Breast epithelium (tissue), 4 donors: ENCODE results near the gene TRMU. TPM values are rescaled to one million over a fixed set of nuclear protein-coding genes. Genes with fewer than 3 reads are reported as not detected.

Experiments used
- DNase-seq, 2 donors: peaks; one replicate each; pipeline ENCODE4 v3.0.0-alpha.2; 2019; ENCODE audit warnings: low spot score in 2 of 2
- H3K27ac ChIP-seq, 2 donors: fragments of 200-600 bp; sonication (generic) in 1 of 2; one replicate each; pipeline ENCODE4 v1.5.1; 2016 to 2019; ENCODE audit warnings: mild to moderate bottlenecking in 1 of 2
- H3K27me3 ChIP-seq, 2 donors: fragments of 200-600 bp; sonication (generic) in 1 of 2; one replicate each; pipeline versions ENCODE4 v1.5.1 to v1.6.0; 2017 to 2019; ENCODE audit warnings: control low read depth in 1 of 2, mild to moderate bottlenecking in 1 of 2
- H3K36me3 ChIP-seq: fragments of 200-600 bp; one replicate; pipeline ENCODE4 v1.5.1; 2019
- H3K4me1 ChIP-seq, 2 donors: fragments of 200-600 bp; sonication (generic); one replicate each; pipeline ENCODE4 v1.5.1; 2016 to 2019; ENCODE audit warnings: control low read depth in 1 of 2
- H3K4me3 ChIP-seq, 3 donors: fragments of 200-600 bp; sonication (generic); 1 replicate in 2 of 3; 2 replicates in 1 of 3; pipeline ENCODE4 v1.5.1; 2016 to 2019; ENCODE audit warnings: mild to moderate bottlenecking in 3 of 3, moderate library complexity in 2 of 3
- H3K9me3 ChIP-seq, 2 donors: fragments of 200-600 bp; sonication (generic) in 1 of 2; one replicate each; pipeline ENCODE4 v1.5.1; 2016 to 2019; ENCODE audit warnings: control low read depth in 1 of 2
- POLR2A ChIP-seq: fragments of 450-650 bp; IDR thresholded peaks from one replicate; pipeline ENCODE4 v1.6.1; 2016; ENCODE audit warnings: antibody characterized with exemption, mild to moderate bottlenecking, moderate library complexity
- POLR2AphosphoS5 ChIP-seq, 3 donors: sonication (generic); formaldehyde crosslinking; IDR thresholded peaks; one replicate each; pipeline ENCODE4 v1.6.1; 2017; ENCODE audit warnings: antibody characterized with exemption in 3 of 3
- intact Hi-C: fragments of 100-400 bp; cut with DNase I; formaldehyde crosslinking; loops from one replicate; pipeline ENCODE4 v1.15.1; 2023; ENCODE audit warnings: low total_unique reads
- total RNA-seq, 3 donors: library from RNA; depleted of rRNA; stranded (reverse); fragments of >200 nt; gene quantifications; one replicate each; pipeline ENCODE4 v1.1.0, GENCODE V29; 2016
- TF ChIP-seq, protein P1 (sequence below), 3 donors: fragments of 450-650 bp; IDR thresholded peaks; one replicate each; pipeline ENCODE4 v1.5.1; 2016 to 2017; ENCODE audit warnings: antibody characterized with exemption in 3 of 3, mild to moderate bottlenecking in 3 of 3, moderate library complexity in 3 of 3

TRMU gene
- total RNA-seq, 3 donors from 2014 or later, result 25.4 to 40.6 (median 37.6) TPM

DNA sequence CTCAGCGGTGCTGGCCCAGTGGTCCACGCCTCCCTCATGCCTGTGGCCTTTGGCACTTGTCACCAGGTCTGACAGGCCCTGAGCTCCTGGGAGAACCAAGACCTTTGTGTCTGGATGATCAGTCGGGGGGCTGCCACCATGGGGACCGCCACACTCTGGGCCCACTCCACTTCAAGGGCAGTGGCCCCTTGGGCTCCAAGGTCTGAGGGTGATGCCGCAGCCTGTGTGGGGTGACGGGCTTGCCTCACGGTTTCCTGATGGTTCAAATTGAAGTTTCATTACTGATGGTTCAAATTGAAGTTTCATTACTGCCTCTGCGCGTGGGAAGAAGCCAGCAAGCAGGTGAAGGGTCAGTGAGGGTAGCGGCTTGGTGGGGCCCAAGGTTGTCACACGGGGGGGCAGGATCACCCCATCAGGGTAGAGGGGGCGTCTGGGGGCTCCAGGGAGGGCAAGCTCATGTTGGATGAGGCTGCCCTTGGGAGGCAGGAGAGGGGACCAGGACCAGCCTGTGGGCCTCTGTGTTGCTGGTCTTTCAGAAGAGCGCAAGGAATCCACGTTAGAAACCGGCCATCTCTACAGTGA lies 27.5 kb downstream of the TRMU start:
- no peaks in the 10 kb centered on the region for H3K4me1 ChIP-seq
- TF ChIP-seq, protein P1, sequence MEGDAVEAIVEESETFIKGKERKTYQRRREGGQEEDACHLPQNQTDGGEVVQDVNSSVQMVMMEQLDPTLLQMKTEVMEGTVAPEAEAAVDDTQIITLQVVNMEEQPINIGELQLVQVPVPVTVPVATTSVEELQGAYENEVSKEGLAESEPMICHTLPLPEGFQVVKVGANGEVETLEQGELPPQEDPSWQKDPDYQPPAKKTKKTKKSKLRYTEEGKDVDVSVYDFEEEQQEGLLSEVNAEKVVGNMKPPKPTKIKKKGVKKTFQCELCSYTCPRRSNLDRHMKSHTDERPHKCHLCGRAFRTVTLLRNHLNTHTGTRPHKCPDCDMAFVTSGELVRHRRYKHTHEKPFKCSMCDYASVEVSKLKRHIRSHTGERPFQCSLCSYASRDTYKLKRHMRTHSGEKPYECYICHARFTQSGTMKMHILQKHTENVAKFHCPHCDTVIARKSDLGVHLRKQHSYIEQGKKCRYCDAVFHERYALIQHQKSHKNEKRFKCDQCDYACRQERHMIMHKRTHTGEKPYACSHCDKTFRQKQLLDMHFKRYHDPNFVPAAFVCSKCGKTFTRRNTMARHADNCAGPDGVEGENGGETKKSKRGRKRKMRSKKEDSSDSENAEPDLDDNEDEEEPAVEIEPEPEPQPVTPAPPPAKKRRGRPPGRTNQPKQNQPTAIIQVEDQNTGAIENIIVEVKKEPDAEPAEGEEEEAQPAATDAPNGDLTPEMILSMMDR (IDR thresholded peaks at IDR 0.05), result no peak
- no peak for TF ChIP-seq POLR2A
- no peak for TF ChIP-seq POLR2AphosphoS5 (IDR thresholded peaks at IDR 0.05)
- no peaks in the 10 kb centered on the region for H3K9me3 ChIP-seq
- H3K27me3 ChIP-seq, result no peaks in the 10 kb centered on the region
- H3K36me3 ChIP-seq, result no peaks in the 10 kb centered on the region
- no peak overlapping the region for H3K27ac ChIP-seq
- H3K4me3 ChIP-seq, result no peak overlapping the region
- DNase-seq, result no peak
- intact Hi-C loops, result no loop called here

DNA sequence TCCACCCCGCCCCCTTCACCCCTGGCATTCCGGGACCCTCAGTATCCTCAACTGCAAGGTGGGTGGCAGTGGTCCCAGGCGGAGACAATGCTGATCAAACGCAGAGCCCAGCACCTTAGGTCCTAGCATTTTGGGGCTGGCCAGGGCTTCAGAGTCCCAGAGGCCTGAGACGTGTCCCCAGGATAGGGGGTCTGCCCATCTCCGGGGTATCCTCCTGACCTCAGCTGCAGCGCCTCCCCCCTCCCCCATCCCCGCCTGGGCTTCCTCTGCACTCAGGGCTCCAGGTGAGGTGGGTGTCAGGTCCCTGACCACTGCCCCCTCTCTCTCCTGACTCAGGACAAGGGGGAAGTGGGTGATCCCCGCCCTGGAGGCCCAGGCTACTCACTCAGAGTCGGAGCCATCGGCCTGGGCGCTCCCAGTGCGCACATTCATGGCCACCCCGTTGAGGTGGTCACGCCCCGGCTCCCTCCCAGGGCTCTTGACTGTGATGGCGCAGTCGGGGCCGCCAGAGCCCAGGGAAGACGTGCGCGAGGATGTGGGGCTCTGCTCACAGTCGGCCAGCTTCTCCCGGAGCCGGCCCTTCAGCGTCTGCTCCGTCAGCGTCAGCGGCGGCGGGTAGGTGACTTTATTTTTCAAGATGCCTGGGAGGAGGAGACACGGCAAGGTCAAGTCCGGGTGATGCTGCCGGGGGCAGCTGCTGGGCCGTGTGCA lies 28.3 kb downstream of the TRMU start:
- no peak for DNase-seq
- intact Hi-C loops, result no loop called here
- H3K4me1 ChIP-seq, result no peaks in the 10 kb centered on the region
- H3K36me3 ChIP-seq, result no peaks in the 10 kb centered on the region
- no peak overlapping the region for H3K4me3 ChIP-seq
- H3K27ac ChIP-seq, result no peak overlapping the region
- TF ChIP-seq POLR2A, result no peak
- no peak for TF ChIP-seq POLR2AphosphoS5 (IDR thresholded peaks at IDR 0.05)
- TF ChIP-seq, protein P1 (IDR thresholded peaks at IDR 0.05), result no peak
- no peaks in the 10 kb centered on the region for H3K27me3 ChIP-seq
- H3K9me3 ChIP-seq, result no peaks in the 10 kb centered on the region

DNA sequence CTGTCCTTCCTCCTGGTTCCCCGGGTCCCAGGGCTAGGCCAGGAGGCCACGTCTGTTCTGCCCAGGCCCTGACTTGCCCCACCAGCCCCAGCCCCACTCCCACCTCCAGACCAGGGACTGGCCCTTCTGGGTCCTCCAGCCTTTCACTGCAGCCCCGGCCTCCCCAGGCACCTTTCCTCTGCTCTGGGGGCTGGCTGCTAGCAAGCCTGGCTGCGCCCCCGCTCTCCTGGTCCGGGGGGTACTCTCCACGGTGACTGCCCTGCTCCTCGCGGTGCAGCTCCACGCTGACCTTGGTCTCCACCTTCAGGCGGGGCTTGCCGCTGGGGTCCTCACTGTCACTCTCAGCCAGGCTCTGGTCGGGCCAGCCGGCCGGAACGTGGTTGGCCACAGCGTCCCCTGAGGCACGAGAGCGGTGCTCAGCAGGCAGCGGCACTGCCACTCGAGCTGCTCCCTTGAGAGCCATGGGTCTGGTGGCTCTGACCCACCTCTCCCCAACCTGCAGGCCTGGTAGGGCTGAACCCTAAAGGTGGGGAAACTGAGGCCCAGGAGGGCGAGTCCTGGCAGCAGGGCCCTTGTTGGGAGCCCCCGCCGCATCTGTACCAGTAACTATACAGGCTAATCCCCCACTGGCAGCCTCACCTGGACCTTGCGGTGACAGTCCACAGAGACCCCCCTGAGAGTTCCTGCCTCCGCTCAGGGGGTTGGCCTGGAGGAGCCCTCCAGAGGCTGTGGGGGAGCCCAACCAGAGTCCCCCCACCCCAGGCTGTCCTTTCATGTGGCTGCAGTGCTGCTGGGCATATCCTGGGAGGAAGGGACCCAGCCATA lies 29.0 kb downstream of the TRMU start:
- H3K27ac ChIP-seq, result no peak overlapping the region
- DNase-seq, result no peak
- no peaks in the 10 kb centered on the region for H3K36me3 ChIP-seq
- H3K9me3 ChIP-seq, result no peaks in the 10 kb centered on the region
- H3K4me1 ChIP-seq, result no peaks in the 10 kb centered on the region
- H3K4me3 ChIP-seq, result no peak overlapping the region
- intact Hi-C loops, result no loop called here
- H3K27me3 ChIP-seq, result no peaks in the 10 kb centered on the region
- no peak for TF ChIP-seq POLR2AphosphoS5 (IDR thresholded peaks at IDR 0.05)
- TF ChIP-seq POLR2A, result no peak
- TF ChIP-seq, protein P1 (IDR thresholded peaks at IDR 0.05), result no peak

DNA sequence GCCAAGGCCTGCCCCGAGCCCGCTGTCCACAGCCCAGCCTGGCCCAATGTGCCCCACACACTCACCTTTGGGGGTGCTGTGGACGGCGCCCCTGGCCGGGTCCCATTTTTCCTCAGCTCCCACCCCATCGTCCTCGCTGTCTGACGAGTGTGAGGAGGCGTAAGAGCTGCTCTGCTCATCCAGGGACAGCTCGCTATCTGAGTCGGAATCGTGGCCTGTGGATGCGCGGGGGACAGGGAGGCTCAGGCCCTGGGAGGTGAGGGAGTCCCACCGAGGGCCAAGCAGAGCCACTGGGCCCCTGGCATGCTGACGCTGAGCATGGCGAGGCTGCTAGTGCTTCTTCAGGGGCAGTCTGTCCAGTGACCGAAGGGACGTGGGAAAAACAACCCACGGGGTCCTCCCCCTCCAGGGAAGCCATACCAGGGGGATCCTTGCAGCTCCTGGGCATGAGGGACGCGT lies 29.7 kb downstream of the TRMU start:
- H3K4me1 ChIP-seq, result no peaks in the 10 kb centered on the region
- H3K27ac ChIP-seq, result no peak overlapping the region
- intact Hi-C loops, result no loop called here
- no peaks in the 10 kb centered on the region for H3K36me3 ChIP-seq
- no peak overlapping the region for H3K4me3 ChIP-seq
- no peaks in the 10 kb centered on the region for H3K9me3 ChIP-seq
- H3K27me3 ChIP-seq, result no peaks in the 10 kb centered on the region
- no peak for DNase-seq
- TF ChIP-seq, protein P1 (IDR thresholded peaks at IDR 0.05), result no peak
- TF ChIP-seq POLR2AphosphoS5 (IDR thresholded peaks at IDR 0.05) (no peak), POLR2A (no peak)

DNA sequence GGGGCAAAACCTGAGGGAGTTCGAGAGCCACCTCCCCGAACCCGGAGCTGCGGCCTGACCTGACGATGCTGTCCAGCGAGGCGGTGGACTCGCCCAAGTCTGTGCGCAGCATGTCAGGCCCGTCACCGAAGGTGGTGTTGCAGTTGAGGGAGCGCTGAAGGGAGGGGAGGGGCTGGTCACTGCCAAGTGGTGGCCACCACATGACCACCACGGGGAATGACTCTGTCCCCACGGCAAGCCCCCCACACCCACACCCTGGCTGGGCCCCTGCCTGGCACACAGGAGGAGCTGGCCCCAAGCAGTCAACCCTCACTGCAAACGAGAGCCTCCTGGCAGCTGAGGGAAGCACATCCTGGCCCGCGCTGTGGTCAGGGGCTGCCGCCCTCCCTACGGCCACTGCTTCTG lies 30.8 kb downstream of the TRMU start:
- Histone ChIP-seq H3K36me3 (no peaks in the 10 kb centered on the region), H3K4me1 (no peaks in the 10 kb centered on the region), H3K27me3 (no peaks in the 10 kb centered on the region), H3K27ac (no peak overlapping the region), H3K4me3 (no peak overlapping the region), H3K9me3 (no peaks in the 10 kb centered on the region)
- intact Hi-C loops, result no loop called here
- no peak for DNase-seq
- TF ChIP-seq POLR2AphosphoS5 (IDR thresholded peaks at IDR 0.05), result no peak
- no peak for TF ChIP-seq POLR2A
- TF ChIP-seq, protein P1 (IDR thresholded peaks at IDR 0.05), result no peak
